ENCODE data around the gene MRPS23. TPM values are rescaled to one million over a fixed set of nuclear protein-coding genes. Genes with fewer than 3 reads are reported as not detected.

Gene MRPS23
- total RNA-seq, 1 donor, result 19.9 TPM

DNA sequence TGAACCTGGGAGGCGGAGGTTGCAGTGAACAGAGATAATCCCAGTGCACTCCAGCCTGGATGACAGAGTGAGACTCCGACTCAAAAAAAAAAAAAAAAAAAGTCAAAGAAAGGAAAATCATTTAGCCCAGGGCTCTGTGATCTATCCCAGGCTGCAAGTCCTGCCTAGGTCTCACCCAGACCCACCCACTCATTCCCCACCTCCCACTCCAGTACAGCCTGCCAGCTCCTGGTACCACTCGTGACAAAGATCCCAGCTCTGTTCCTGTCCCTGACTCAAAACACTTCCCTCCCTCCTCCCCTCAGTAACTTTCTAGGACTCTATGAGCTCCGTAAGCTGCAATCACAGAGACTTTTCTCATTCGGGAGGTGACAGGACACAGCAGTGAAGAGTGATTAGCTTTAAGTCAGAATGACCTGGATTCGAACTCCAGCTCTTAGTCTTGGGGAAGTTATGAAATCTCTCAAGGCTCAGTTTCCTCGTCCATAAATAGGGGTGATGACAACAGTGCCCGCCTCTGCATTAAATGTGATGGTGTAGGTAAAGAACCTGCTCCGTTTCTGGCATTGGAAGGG lies 28.0 kb upstream of the MRPS23 start:
- Histone ChIP-seq H3K27me3 (ENCODE audit: insufficient read depth, low read length) (no peaks in the 10 kb centered on the region), H3K79me2 (ENCODE audit: insufficient read depth, low read length) (peaks cover 8% of the 10 kb centered on the region), H3K27ac (ENCODE audit: low read depth, low read length) (peak overlapping the region; percentile 65), H4K20me1 (ENCODE audit: insufficient read depth, low read length) (no peaks in the 10 kb centered on the region), H3K4me2 (ENCODE audit: insufficient read depth, low read length) (no peak overlapping the region), H3K36me3 (ENCODE audit: insufficient read depth, low read length) (peaks cover 24% of the 10 kb centered on the region), H3K4me1 (ENCODE audit: insufficient read depth, low read length) (peaks cover 68% of the 10 kb centered on the region), H2AFZ (ENCODE audit: low read length) (no peak overlapping the region), H3K9me3 (ENCODE audit: low read depth, low read length) (no peaks in the 10 kb centered on the region), H3K4me3 (ENCODE audit: insufficient read depth, low read length) (no peak overlapping the region)
- DNase-seq (ENCODE audit: insufficient read length, low spot score, missing footprints), result no peak
- TF ChIP-seq, protein P1, sequence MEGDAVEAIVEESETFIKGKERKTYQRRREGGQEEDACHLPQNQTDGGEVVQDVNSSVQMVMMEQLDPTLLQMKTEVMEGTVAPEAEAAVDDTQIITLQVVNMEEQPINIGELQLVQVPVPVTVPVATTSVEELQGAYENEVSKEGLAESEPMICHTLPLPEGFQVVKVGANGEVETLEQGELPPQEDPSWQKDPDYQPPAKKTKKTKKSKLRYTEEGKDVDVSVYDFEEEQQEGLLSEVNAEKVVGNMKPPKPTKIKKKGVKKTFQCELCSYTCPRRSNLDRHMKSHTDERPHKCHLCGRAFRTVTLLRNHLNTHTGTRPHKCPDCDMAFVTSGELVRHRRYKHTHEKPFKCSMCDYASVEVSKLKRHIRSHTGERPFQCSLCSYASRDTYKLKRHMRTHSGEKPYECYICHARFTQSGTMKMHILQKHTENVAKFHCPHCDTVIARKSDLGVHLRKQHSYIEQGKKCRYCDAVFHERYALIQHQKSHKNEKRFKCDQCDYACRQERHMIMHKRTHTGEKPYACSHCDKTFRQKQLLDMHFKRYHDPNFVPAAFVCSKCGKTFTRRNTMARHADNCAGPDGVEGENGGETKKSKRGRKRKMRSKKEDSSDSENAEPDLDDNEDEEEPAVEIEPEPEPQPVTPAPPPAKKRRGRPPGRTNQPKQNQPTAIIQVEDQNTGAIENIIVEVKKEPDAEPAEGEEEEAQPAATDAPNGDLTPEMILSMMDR (IDR thresholded peaks at IDR 0.05; ENCODE audit: extremely low read depth, low read depth, low read length), result no peak

DNA sequence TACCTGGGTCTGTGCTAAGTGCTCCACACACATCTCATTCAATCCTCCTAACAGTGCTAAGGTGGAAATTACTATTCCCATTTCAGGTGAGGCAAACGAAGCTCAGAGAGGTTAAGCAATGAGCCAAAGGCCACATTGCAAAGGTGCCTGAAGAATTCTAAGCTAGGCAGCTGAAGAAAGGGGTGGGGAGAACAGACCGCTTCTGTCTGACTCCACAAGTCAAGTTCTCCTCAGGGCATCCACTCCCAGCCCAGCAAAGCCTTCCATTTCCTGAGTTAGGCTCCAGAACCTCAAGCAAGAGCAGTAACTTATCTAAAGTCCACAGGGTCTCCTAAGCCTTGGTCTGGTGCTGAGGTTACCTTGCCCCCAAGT lies 27.0 kb upstream of the MRPS23 start:
- TF ChIP-seq, protein P1 (IDR thresholded peaks at IDR 0.05; ENCODE audit: extremely low read depth, low read depth, low read length), result no peak
- Histone ChIP-seq H3K4me2 (ENCODE audit: insufficient read depth, low read length) (no peak overlapping the region), H3K79me2 (ENCODE audit: insufficient read depth, low read length) (peaks cover 8% of the 10 kb centered on the region), H3K27ac (ENCODE audit: low read depth, low read length) (peak overlapping the region; percentile 97), H3K9me3 (ENCODE audit: low read depth, low read length) (no peaks in the 10 kb centered on the region), H2AFZ (ENCODE audit: low read length) (no peak overlapping the region), H3K27me3 (ENCODE audit: insufficient read depth, low read length) (no peaks in the 10 kb centered on the region), H3K36me3 (ENCODE audit: insufficient read depth, low read length) (peaks cover 27% of the 10 kb centered on the region), H3K4me1 (ENCODE audit: insufficient read depth, low read length) (peaks cover 66% of the 10 kb centered on the region), H3K4me3 (ENCODE audit: insufficient read depth, low read length) (no peak overlapping the region), H4K20me1 (ENCODE audit: insufficient read depth, low read length) (no peaks in the 10 kb centered on the region)
- DNase-seq (ENCODE audit: insufficient read length, low spot score, missing footprints), result peak; percentile 57

DNA sequence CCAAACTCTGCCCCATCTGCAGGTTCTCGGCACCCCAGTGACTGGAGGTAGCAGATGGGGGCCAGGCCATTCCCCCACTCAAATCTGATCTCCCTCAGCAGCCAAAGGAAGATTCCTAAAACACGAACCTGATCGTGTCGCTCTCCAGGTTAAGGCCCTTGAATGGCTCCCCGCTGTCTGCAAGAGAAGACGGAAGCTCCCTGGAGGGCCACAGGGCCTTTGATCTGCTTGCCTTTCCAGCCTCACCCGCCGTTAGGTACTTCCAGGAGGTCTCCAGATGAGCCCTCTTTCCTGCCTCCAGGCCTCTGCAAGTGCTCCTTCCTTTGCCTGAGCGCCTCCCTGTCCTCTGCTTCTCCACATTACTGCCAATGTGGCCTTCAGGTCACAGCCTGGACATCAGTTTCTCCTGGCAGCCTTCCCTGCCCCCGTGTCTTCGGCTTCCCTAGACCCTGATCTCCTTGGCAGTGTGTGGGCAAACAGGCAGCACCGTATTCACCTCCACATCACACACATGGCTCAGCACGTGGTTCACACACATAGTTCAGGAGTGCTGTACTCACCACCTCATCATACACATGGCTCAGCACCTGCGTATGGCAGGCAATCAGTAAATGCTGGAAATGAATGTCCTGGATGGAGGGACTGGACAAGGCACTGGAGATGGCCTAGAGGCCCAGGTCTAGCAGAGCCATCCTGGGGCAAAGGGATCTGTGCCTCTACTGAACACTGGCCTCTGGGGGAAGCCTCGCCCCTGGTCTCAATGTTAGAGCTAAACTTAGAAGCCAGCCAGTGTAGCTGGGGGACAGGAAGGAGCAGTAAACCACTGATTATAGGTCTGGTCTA lies 26.4 kb upstream of the MRPS23 start:
- Histone ChIP-seq H4K20me1 (ENCODE audit: insufficient read depth, low read length) (no peaks in the 10 kb centered on the region), H3K27ac (ENCODE audit: low read depth, low read length) (peak overlapping the region; percentile 97), H3K4me3 (ENCODE audit: insufficient read depth, low read length) (no peak overlapping the region), H3K9me3 (ENCODE audit: low read depth, low read length) (no peaks in the 10 kb centered on the region), H3K27me3 (ENCODE audit: insufficient read depth, low read length) (no peaks in the 10 kb centered on the region), H3K36me3 (ENCODE audit: insufficient read depth, low read length) (peaks cover 30% of the 10 kb centered on the region), H3K4me1 (ENCODE audit: insufficient read depth, low read length) (peaks cover 60% of the 10 kb centered on the region), H3K79me2 (ENCODE audit: insufficient read depth, low read length) (peaks cover 8% of the 10 kb centered on the region), H2AFZ (ENCODE audit: low read length) (no peak overlapping the region), H3K4me2 (ENCODE audit: insufficient read depth, low read length) (no peak overlapping the region)
- peak; percentile 60 for DNase-seq (ENCODE audit: insufficient read length, low spot score, missing footprints)
- TF ChIP-seq, protein P1 (IDR thresholded peaks at IDR 0.05; ENCODE audit: extremely low read depth, low read depth, low read length), result no peak

DNA sequence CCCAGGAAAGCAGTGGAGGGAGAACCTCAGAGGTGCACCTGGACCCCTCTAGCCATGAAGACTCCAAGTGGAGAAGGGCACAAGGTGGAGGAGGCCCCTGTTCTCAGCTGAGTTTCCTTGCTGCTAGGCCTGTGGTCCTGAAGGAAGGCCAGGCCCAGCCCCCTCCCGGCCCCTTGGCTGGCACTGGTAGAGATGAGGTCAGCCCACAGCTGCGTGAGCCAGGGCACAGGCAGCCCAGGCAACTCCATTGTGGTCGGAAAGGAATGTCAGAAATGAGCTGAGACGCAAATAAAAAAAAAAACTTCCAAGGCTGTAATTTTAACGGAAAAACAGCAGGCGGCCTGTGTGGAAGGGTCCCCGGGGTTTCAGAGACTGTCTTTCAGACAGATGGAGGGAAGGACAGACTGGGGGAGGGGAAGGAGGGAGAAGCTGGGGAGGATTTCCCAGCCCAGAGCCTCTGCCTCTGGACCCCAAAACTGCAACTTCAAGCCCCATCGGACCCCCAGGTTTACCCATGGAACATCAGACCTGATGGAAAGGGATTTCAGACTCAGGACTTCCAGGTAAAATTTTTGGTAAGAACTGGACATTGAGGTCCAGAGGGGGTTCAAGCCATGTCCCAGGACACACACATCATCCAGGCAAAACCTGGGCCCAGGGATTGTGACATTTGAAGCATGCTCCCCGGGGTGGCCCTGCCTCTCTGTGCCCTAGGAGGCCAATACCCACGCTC lies 25.6 kb upstream of the MRPS23 start:
- TF ChIP-seq, protein P1 (IDR thresholded peaks at IDR 0.05; ENCODE audit: extremely low read depth, low read depth, low read length), result peak; percentile 67
- peaks cover 6% of the 10 kb centered on the region for H3K79me2 ChIP-seq (ENCODE audit: insufficient read depth, low read length)
- H3K4me1 ChIP-seq (ENCODE audit: insufficient read depth, low read length), result peaks cover 54% of the 10 kb centered on the region
- no peak overlapping the region for H2AFZ ChIP-seq (ENCODE audit: low read length)
- no peaks in the 10 kb centered on the region for H3K9me3 ChIP-seq (ENCODE audit: low read depth, low read length)
- H3K4me3 ChIP-seq (ENCODE audit: insufficient read depth, low read length), result peak overlapping the region; percentile 54
- no peaks in the 10 kb centered on the region for H3K27me3 ChIP-seq (ENCODE audit: insufficient read depth, low read length)
- DNase-seq (ENCODE audit: insufficient read length, low spot score, missing footprints), result peak; percentile 96
- H4K20me1 ChIP-seq (ENCODE audit: insufficient read depth, low read length), result no peaks in the 10 kb centered on the region
- peaks cover 36% of the 10 kb centered on the region for H3K36me3 ChIP-seq (ENCODE audit: insufficient read depth, low read length)
- H3K27ac ChIP-seq (ENCODE audit: low read depth, low read length), result peak overlapping the region; percentile 97
- H3K4me2 ChIP-seq (ENCODE audit: insufficient read depth, low read length), result peak overlapping the region; percentile 57
